Muscle of leg (tissue), 11 donors: ENCODE results near the gene NEGR1. TPM values are rescaled to one million over a fixed set of nuclear protein-coding genes. Genes with fewer than 3 reads are reported as not detected.
A peak's percentile ranks its signal among the peaks of the same experiment; 100 is the strongest.

Experiments used
- DNase-seq: peaks from one replicate; pipeline ENCODE4 v3.0.0; 2013
- H3K27ac ChIP-seq: one replicate; pipeline ENCODE4 v1.5.1; 2013; ENCODE audit warnings: mild to moderate bottlenecking, low read length, control low read depth
- H3K27me3 ChIP-seq: one replicate; pipeline ENCODE4 v1.6.1; 2013; ENCODE audit warnings: low read length; ENCODE audit not compliant: control insufficient read depth, insufficient read depth
- H3K36me3 ChIP-seq: one replicate; pipeline ENCODE4 v1.6.1; 2013; ENCODE audit warnings: low read length; ENCODE audit not compliant: control insufficient read depth, insufficient read depth
- H3K4me1 ChIP-seq: one replicate; pipeline ENCODE4 v1.6.1; 2013; ENCODE audit warnings: low read length; ENCODE audit not compliant: control insufficient read depth, insufficient read depth
- H3K4me3 ChIP-seq: one replicate; pipeline ENCODE4 v1.5.1; 2013; ENCODE audit warnings: low read length, control low read depth
- H3K9me3 ChIP-seq: replicated peaks from 2 replicates; pipeline ENCODE4 v1.6.1; 2013; ENCODE audit warnings: low read depth, low read length; ENCODE audit not compliant: control insufficient read depth
- WGBS: methylation state at CpG from one replicate; pipeline ENCODE4 v1.1.5; 2013; ENCODE audit warnings: missing lambda C conversion rate; ENCODE audit not compliant: insufficient coverage; 5-methylcytosine and 5-hydroxymethylcytosine counted together
- polyA plus RNA-seq, 8 donors: library from polyadenylated mRNA; unstranded; fragments of 120-200 nt; gene quantifications; one replicate each; pipeline versions ENCODE4 v1.2.1 to v1.2.3, GENCODE V29; 2013; ENCODE audit warnings: inconsistent platforms in 1 of 8, low replicate concordance in 1 of 8; ENCODE audit not compliant: insufficient read length in 8 of 8, insufficient read depth in 1 of 8
- total RNA-seq: library from RNA; stranded (reverse); fragments of 120-200 nt; gene quantifications from one replicate; pipeline ENCODE4 v1.2.4, GENCODE V29; 2013

NEGR1 gene
- total and polyA plus RNA-seq, 9 donors: 15.5 to 24.1 (median 22.1) TPM

DNA sequence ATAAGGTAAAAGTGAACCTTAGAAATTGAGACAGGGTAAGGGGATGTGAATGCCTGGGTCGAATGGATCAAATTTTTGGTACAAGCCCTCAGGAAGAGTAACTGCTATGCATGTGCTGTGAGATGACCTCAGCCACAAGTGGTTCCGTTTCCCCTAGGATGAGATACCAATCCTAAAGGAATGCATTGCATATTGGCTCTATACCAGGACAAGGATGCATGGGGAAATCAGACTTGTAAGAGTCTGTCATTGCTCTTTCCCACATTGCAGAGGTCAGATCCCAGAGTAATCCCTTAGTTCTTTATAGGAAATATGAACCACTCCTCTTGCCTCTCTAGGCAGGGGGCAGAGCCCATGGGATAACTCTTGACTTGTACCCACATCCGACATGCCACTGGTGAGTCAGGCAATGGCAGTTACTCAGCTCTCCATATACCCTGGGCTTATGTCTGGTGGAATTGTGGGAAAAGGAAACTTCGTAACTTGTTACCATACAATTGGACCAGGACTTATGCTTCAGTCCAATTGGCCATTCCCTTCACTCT is 773.2 kb downstream of the NEGR1 start:
- Histone ChIP-seq H3K27me3 (no peaks in the 10 kb centered on the region), H3K9me3 (peaks cover 12% of the 10 kb centered on the region), H3K36me3 (no peaks in the 10 kb centered on the region), H3K4me1 (no peaks in the 10 kb centered on the region), H3K4me3 (no peak overlapping the region), H3K27ac (no peak overlapping the region)
- no CpG with 5 or more reads among the region's 4 CpGs for WGBS
- DNase-seq: no peak

- DNase-seq: no peak
- 69% methylated on average over 3 of the region's 6 CpGs for WGBS
Measured at GRCh38 chr1:71502006-71502405, 780.3 kb downstream of the NEGR1 start.

GRCh38 chr1:71498542-71498941 is 783.8 kb downstream of the NEGR1 start:
- Histone ChIP-seq H3K4me1 (no peaks in the 10 kb centered on the region), H3K27ac (no peak overlapping the region)

More at GRCh38 chr1:71502006-71502405, 780.3 kb downstream of the NEGR1 start:
- Histone ChIP-seq H3K36me3 (no peaks in the 10 kb centered on the region), H3K27me3 (no peaks in the 10 kb centered on the region), H3K4me1 (no peaks in the 10 kb centered on the region), H3K27ac (no peak overlapping the region), H3K9me3 (peaks cover under 1% of the 10 kb centered on the region), H3K4me3 (no peak overlapping the region)

GRCh38 chr1:71494163-71494562 is 788.2 kb downstream of the NEGR1 start:
- no peaks in the 10 kb centered on the region for H3K27me3 ChIP-seq
- DNase-seq: no peak
- no peaks in the 10 kb centered on the region for H3K4me1 ChIP-seq
- no peaks in the 10 kb centered on the region for H3K36me3 ChIP-seq
- H3K9me3 ChIP-seq: no peaks in the 10 kb centered on the region
- H3K27ac ChIP-seq: no peak overlapping the region
- H3K4me3 ChIP-seq: no peak overlapping the region

More at GRCh38 chr1:71498542-71498941, 783.8 kb downstream of the NEGR1 start:
- Histone ChIP-seq H3K9me3 (no peaks in the 10 kb centered on the region), H3K27me3 (no peaks in the 10 kb centered on the region), H3K36me3 (no peaks in the 10 kb centered on the region), H3K4me3 (no peak overlapping the region)
- DNase-seq: no peak

DNA sequence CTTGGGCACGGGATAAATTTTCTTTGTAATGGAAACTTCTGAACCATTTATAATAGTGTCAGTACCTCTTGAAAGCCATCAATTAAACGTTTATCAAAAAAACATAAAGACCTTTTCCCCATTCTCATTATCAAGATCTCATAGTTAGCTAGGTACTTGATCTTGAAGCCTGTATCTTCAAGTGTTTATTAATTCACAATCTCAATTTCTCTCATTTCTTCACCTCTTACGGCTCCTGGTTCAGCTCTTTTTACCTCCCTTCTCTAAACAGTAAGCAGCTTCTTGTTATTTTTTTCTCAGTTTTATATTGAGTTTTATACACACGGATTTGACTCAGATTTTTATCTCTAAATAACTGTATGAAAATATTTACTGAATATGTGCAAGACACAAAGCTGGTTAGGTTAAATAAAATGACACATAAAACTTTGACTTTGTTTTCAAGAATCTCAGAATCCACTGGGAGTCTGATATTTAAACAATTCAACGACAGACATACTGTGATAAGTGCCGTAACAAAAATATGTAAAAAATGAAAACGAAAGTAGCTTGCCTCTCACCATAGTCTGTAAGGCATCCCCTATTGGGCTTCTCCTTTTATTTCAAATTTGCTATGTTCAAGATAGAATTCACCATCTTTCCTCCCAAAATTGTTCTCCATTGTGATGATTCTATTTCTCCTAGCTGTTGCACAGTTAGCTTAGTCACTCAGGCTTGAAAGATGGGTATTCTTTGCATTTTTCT is 789.9 kb downstream of the NEGR1 start:
- no peaks in the 10 kb centered on the region for H3K27me3 ChIP-seq
- H3K9me3 ChIP-seq: no peaks in the 10 kb centered on the region
- H3K4me1 ChIP-seq: no peaks in the 10 kb centered on the region
- H3K36me3 ChIP-seq: no peaks in the 10 kb centered on the region
- WGBS: no CpG with 5 or more reads among the region's 7 CpGs
- no peak overlapping the region for H3K4me3 ChIP-seq
- no peak for DNase-seq
- H3K27ac ChIP-seq: no peak overlapping the region

DNA sequence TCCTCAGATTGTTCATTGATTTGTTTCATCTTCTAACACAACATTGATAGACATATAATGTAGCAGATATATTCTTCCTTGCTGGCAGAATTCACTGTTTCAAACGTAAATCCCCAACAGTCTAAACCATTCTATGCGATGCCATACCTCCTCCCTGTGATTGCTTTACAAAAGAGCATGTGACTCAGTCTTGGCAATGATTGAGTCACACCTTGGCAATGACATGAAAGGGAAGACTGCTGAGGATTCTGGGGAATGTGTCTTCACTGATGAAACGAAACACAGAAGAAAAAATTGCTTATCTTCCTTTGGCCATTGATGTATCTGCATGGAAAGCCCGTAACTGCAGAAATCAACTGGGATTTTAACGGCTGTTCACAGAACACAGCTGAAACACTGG is 791.9 kb downstream of the NEGR1 start:
- Histone ChIP-seq H3K27ac (no peak overlapping the region), H3K4me1 (no peaks in the 10 kb centered on the region), H3K27me3 (no peaks in the 10 kb centered on the region), H3K4me3 (no peak overlapping the region), H3K36me3 (no peaks in the 10 kb centered on the region), H3K9me3 (no peaks in the 10 kb centered on the region)
- DNase-seq: peak; percentile 22
- WGBS: 66% methylated on average over 2 of the region's 5 CpGs

- no peak overlapping the region for H3K27ac ChIP-seq
- no peaks in the 10 kb centered on the region for H3K9me3 ChIP-seq
- no CpG with 5 or more reads among the region's 3 CpGs for WGBS
- H3K27me3 ChIP-seq: no peaks in the 10 kb centered on the region
- H3K4me1 ChIP-seq: no peaks in the 10 kb centered on the region
- H3K36me3 ChIP-seq: no peaks in the 10 kb centered on the region
- no peak overlapping the region for H3K4me3 ChIP-seq
- DNase-seq: no peak
Measured at GRCh38 chr1:71488555-71489252, 793.6 kb downstream of the NEGR1 start.

DNA sequence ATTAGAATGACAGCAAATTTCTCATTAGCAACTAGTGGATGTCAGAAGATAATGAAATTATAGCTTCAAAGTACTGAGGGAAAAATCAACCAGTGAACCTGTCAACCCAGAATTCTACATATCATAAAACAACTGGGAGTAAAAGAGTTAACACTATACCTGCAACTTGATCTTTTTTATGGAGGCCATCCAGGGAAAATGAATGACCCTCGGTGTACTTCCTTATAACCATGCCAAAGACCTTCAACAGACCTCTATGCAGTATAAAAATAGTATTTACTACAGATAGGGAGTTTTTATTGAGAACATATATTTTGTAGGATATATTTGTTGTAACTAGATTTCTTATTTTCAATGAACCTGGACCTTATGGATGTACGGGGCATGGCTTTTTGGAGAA is 809.0 kb downstream of the NEGR1 start:
- WGBS: no CpG with 5 or more reads among the region's 2 CpGs
- Histone ChIP-seq H3K4me3 (no peak overlapping the region), H3K27ac (no peak overlapping the region), H3K27me3 (no peaks in the 10 kb centered on the region), H3K36me3 (no peaks in the 10 kb centered on the region), H3K4me1 (no peaks in the 10 kb centered on the region), H3K9me3 (no peaks in the 10 kb centered on the region)
- DNase-seq: no peak

DNA sequence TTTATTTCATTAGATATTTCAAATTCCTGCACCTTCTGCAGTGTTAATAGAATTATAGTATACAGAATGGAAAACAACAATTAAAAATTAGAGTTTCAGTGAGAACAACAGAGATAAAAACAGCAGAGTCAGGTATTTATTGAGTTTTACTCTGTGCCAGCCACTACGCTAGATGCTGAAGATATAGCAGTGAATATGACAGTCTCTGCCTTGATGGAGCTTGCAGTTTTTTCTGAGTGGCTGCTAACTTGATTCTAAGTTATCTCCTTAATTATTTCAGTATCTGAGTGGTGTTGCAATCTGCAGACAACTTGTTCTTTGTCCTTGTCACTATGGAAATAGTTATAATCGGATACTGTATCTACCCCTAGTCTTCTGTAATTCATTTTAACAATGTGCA is 817.2 kb downstream of the NEGR1 start:
- no peak overlapping the region for H3K4me3 ChIP-seq
- no peak overlapping the region for H3K27ac ChIP-seq
- no peaks in the 10 kb centered on the region for H3K36me3 ChIP-seq
- WGBS: no CpG with 5 or more reads among the region's 2 CpGs
- H3K27me3 ChIP-seq: no peaks in the 10 kb centered on the region
- no peaks in the 10 kb centered on the region for H3K9me3 ChIP-seq
- DNase-seq: no peak
- no peaks in the 10 kb centered on the region for H3K4me1 ChIP-seq

DNA sequence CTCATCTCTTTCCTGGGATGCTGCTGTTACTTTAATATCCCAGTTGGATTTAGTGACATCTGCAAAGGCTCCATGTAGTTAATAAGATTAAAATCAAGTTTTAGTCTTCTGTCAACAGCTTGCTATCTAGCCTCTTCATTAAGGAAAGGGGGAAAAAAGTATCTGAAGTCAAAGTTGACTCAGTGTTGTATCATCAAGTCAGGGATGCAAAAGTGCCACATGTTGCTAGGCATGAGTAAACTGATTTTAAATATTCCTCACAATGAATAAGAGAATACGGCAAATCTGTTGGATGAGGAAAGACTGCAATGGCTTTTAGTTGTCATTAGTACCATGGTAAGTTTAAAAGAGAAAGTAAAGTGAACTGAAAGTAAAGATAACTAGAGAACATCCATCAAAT is 818.3 kb downstream of the NEGR1 start:
- Histone ChIP-seq H3K36me3 (no peaks in the 10 kb centered on the region), H3K4me1 (no peaks in the 10 kb centered on the region), H3K9me3 (no peaks in the 10 kb centered on the region), H3K27ac (no peak overlapping the region), H3K27me3 (no peaks in the 10 kb centered on the region), H3K4me3 (no peak overlapping the region)
- DNase-seq: no peak
- no CpG with 5 or more reads among the region's 1 CpG for WGBS
